ENCODE data around the gene ARL3. TPM values are rescaled to one million over a fixed set of nuclear protein-coding genes. Genes with fewer than 3 reads are reported as not detected.

The ARL3 gene
- total RNA-seq, 6 experiments from 2014 or later: 13.2 to 18.4 (median 16.8) TPM

GRCh38 chr10:102705531-102705930, 8.7 kb downstream of the ARL3 start:
- Mint-ChIP-seq H3K9me3 (no peaks in the 10 kb centered on the region), H3K36me3 (ENCODE audit: low read depth) (0 out of 2 replicates have a peak, but pooled peaks cover 6% of the 10 kb centered on the region), H3K27me3 (ENCODE audit: insufficient read depth) (no peaks in the 10 kb centered on the region), H3K4me1 (ENCODE audit: low read depth) (peaks cover 44% of the 10 kb centered on the region), H3K4me3 (no peak overlapping the region; the same call in 1 of the 2 replicates), H3K27ac (peak overlapping the region; percentile 69; the same call in 1 of the 2 replicates)
- TF ChIP-seq CTCF (IDR thresholded peaks at IDR 0.05): no peak
- DNase-seq: no peak

- peak; percentile 24 for DNase-seq
- Mint-ChIP-seq H3K4me3 (peak overlapping the region; percentile 65), H3K4me1 (ENCODE audit: low read depth) (peaks cover 38% of the 10 kb centered on the region), H3K27ac (peak overlapping the region; percentile 69), H3K36me3 (ENCODE audit: low read depth) (0 out of 2 replicates have a peak, but pooled peaks cover 6% of the 10 kb centered on the region), H3K9me3 (no peaks in the 10 kb centered on the region), H3K27me3 (ENCODE audit: insufficient read depth) (no peaks in the 10 kb centered on the region)
- no peak for TF ChIP-seq CTCF (IDR thresholded peaks at IDR 0.05)
These were observed 9.3 kb downstream of the ARL3 start for GRCh38 chr10:102704915-102705314.

GRCh38 chr10:102702742-102703141, 11.5 kb downstream of the ARL3 start:
- TF ChIP-seq CTCF (IDR thresholded peaks at IDR 0.05): no peak
- H3K36me3 Mint-ChIP-seq (ENCODE audit: low read depth): peaks cover 15% of the 10 kb centered on the region; the same call in 1 of the 2 replicates
- DNase-seq: no peak
- H3K9me3 Mint-ChIP-seq: no peaks in the 10 kb centered on the region
- no peaks in the 10 kb centered on the region for H3K27me3 Mint-ChIP-seq (ENCODE audit: insufficient read depth)
- peaks cover 34% of the 10 kb centered on the region for H3K4me1 Mint-ChIP-seq (ENCODE audit: low read depth)
- no peak overlapping the region for H3K27ac Mint-ChIP-seq
- H3K4me3 Mint-ChIP-seq: no peak overlapping the region

GRCh38 chr10:102701796-102702195, 12.4 kb downstream of the ARL3 start:
- H3K27ac Mint-ChIP-seq: no peak overlapping the region
- peaks cover 32% of the 10 kb centered on the region for H3K4me1 Mint-ChIP-seq (ENCODE audit: low read depth)
- no peaks in the 10 kb centered on the region for H3K9me3 Mint-ChIP-seq
- no peak for DNase-seq
- H3K27me3 Mint-ChIP-seq (ENCODE audit: insufficient read depth): no peaks in the 10 kb centered on the region
- TF ChIP-seq CTCF (IDR thresholded peaks at IDR 0.05): no peak
- H3K4me3 Mint-ChIP-seq: no peak overlapping the region
- H3K36me3 Mint-ChIP-seq (ENCODE audit: low read depth): peaks cover 20% of the 10 kb centered on the region; the same call in 1 of the 2 replicates

- no peak for DNase-seq
- Mint-ChIP-seq H3K27me3 (ENCODE audit: insufficient read depth) (no peaks in the 10 kb centered on the region), H3K4me3 (no peak overlapping the region), H3K36me3 (ENCODE audit: low read depth) (peaks cover 25% of the 10 kb centered on the region), H3K4me1 (ENCODE audit: low read depth) (peaks cover 32% of the 10 kb centered on the region), H3K27ac (no peak overlapping the region), H3K9me3 (no peaks in the 10 kb centered on the region)
- TF ChIP-seq CTCF (IDR thresholded peaks at IDR 0.05): no peak
These were observed 12.9 kb downstream of the ARL3 start for GRCh38 chr10:102701272-102701671.

- no peak for DNase-seq
- no peaks in the 10 kb centered on the region for H3K9me3 Mint-ChIP-seq
- no peaks in the 10 kb centered on the region for H3K27me3 Mint-ChIP-seq (ENCODE audit: insufficient read depth)
- H3K4me1 Mint-ChIP-seq (ENCODE audit: low read depth): peaks cover 18% of the 10 kb centered on the region
- no peak for TF ChIP-seq CTCF (IDR thresholded peaks at IDR 0.05)
- peaks cover 19% of the 10 kb centered on the region for H3K36me3 Mint-ChIP-seq (ENCODE audit: low read depth)
- H3K27ac Mint-ChIP-seq: no peak overlapping the region
- no peak overlapping the region for H3K4me3 Mint-ChIP-seq
These were observed 15.3 kb downstream of the ARL3 start for GRCh38 chr10:102698894-102699293.
